Activated CD8-positive, alpha-beta memory T cell treated with anti-CD3 and anti-CD28 coated beads for 48 hours (primary cell): ENCODE measurements around the gene SSTR4.
A peak's percentile ranks its signal among the peaks of the same experiment; 100 is the strongest.

ENCODE experiments used
- DNase-seq, 3 experiments: peaks; one replicate each; pipeline ENCODE4 v3.0.0-alpha.2; 2020; ENCODE audit warnings: low read depth in 2 of 3, low spot score in 2 of 3

Gene SSTR4

GRCh38 chr20:23039885-23040508 is 4.9 kb downstream of the SSTR4 start:
- no peak for DNase-seq

GRCh38 chr20:23042270-23042669 is 7.2 kb downstream of the SSTR4 start:
- DNase-seq, result no peak

- DNase-seq, result no peak
These were observed 8.3 kb downstream of the SSTR4 start for GRCh38 chr20:23043376-23043775.

GRCh38 chr20:23046431-23046830 is 11.3 kb downstream of the SSTR4 start:
- DNase-seq, result no peak

DNA sequence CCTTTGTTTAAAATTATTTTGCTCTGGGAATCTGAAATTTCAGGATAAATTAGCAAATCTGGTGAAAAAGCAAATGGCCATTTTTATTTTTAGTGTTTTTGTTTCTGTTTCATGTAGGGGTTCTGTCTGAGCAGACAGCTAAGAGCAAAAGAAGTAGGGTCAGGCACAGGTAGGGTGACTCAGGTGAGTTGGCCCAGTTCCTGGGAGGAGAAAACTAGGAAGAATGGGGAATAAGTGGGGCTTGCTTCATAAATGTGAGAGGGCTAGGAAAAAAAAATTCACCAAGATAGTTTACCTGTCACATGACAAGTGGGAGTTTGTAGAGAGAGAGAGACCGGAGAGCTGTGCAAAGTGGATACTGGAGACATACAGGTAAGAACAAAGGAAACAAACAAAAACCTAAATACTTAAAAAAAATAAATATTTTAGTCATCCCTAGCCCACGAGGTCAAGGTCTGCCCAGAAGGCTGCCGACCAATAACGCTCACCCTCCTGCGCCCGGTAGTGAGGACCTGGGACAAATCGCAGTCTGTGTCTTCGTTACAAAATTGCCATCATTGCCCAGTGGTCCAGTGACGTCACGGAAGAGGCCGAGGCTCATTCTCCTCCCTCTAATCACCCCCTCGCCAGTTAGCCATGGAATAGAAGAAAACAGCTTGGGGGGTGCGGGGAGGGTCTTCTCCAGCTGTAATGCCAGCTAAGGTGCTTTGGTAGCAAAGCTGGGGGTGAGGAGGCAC is 12.1 kb downstream of the SSTR4 start:
- no peak for DNase-seq

GRCh38 chr20:23047738-23048214 is 12.7 kb downstream of the SSTR4 start:
- no peak for DNase-seq

- DNase-seq, result peak in 1 of 3 experiments; percentile 13
These were observed 13.4 kb downstream of the SSTR4 start for GRCh38 chr20:23048283-23049200.

GRCh38 chr20:23049201-23050075 is 14.3 kb downstream of the SSTR4 start, which contains the start of gene THBD:
TSS of gene THBD (minus strand) at chr20:23049672. CDS start at chr20:23049504, 168 bp downstream.
- no peak for DNase-seq

GRCh38 chr20:23050076-23050838 is 15.1 kb downstream of the SSTR4 start:
- DNase-seq, result no peak

- no peak for DNase-seq
These were observed 15.9 kb downstream of the SSTR4 start for GRCh38 chr20:23050847-23051627.

DNA sequence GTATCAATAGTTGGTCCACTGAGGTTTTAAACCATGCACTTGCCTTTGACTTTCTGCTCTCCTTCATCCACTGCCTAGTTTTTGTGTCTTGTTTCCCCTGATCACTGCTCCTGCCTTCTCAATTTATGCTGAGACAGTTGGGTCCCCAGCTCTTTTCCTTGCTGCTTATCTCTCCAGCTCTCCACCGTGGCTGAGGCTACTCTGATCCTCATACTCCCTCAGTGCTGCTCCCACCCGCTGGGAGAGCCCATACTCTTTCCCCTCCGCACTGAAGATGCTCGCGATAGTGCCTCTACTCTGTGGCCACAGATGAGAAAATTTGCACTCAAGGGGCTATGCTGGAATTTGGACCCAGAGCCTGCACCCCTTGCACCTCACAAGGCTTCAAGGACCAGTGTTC is 17.8 kb downstream of the SSTR4 start:
- no peak for DNase-seq

- DNase-seq, result no peak
These were observed 23.1 kb downstream of the SSTR4 start for GRCh38 chr20:23058240-23058639.

DNA sequence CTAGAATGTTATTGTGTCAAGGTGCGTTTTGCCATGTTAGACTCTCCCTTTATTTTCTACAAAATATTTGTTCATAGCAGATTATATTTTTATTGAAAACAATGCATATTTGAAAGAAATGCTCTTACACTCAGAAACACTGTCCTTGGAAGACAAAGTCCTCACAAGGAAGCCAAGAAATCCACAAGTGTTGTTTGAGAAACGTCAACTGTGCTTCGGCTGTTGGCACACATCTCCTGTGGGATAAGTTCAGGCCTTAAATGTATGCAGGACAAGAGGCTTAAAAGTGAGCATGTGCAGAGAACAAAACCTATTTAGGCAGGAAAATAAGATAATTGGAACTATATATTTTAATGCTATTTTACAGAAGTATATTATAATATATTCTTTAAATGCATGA is 23.9 kb downstream of the SSTR4 start:
- no peak for DNase-seq

GRCh38 chr20:23059846-23060245 is 24.7 kb downstream of the SSTR4 start:
- no peak for DNase-seq

DNA sequence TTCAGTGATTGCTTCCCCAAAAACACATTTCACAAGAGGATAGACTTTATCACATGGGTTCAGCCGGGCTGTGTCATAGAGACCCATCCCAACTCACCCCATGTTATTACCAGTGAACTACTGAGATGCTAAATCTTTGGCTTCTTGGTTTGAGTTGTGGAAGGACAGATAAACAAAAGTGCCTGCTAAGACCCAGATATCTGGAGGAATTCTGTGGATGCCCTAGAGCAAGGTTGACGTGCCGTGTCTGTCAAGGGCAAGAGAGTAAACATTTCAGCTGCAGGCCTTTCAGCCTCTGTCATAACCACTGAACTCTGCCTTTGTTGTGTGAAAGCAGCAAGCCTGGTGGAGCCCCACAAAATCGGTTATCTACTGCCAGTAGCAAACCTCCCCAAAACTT is 25.5 kb downstream of the SSTR4 start:
- no peak for DNase-seq

DNA sequence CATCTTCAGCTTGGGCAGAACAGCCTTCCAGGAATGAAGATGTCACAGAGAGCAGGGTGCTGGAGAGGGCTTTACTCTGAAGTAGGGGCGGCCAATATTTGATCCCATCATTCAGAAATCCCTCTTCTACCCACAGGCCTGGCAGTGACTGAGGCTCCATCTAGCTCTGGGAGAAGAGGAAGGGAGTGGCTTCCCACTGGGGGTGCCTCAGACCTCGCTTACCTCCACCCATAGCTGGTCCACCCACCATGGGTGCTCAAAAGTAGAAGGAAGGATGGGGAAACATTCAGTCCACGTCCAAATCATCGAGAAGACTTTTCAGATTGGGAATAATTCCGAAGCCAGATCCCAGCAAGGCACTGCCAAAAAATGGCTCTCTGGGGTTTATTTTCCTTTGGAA is 26.1 kb downstream of the SSTR4 start:
- no peak for DNase-seq

DNA sequence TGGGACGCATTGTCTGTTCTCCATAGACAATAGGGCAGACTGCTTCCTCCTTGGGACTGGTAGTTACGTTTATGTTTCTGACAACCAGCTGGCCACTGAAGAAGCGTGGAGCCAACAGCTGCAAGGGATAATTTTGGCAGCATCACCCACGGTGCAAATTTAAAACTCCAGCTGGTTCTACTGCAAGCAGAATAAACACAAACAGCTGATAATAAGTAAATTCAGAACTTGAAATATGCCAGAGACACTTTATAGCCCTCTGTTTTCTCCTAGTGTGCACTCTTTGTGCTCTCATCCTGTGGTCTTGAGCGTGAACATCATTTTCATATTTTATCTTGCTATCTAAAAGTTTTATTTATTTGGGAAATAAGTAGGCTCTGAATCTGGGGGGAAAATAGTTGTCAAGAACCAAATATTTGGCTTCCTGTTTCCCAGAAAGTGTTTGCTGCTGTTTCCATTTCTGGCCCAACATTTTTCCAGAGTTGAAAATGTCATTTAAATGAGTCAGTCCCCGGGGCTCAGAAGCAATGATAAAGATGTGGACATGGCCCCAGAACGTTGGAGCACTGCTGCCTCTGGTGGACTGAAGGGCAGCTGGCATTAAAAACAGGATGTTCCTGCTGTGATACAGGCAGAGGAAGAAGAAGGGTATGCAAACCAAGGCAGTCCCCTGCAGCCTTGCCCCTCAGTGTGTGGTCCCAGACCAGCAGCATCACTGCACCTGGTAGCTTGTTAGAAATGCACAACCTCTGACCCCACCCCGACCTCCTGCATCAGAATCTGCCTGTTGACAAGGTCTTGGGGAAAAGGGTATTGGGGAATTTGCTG is 26.8 kb downstream of the SSTR4 start:
- DNase-seq, result no peak

DNA sequence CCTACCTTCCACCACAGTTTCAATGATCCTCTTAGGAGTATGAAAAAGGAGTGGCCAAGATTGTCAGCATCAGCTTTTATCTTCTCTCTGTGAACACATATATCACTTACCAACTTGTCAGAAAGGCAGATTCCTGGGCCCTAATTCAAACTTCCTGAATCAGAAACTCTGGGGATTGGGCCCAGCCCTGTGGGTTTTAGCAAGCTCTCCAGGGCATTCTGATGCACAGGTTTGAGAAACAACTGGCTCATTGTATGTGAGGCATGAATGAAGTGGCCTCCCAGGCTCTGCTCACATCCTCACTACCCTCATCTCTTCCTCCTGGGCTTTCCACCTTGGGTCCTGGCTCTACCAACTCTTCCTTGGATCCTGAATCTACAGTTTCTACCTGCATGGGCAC is 27.5 kb downstream of the SSTR4 start:
- no peak for DNase-seq
